IMR-90 (cell line): ENCODE measurements around the gene FGF12.

Source experiments
- CEBPB ChIP-seq: IDR thresholded peaks from 2 replicates; pipeline ENCODE4 v1.6.1; 2012; ENCODE audit warnings: low read depth, low read length, improper control_type of control experiment
- CTCF ChIP-seq: conservative IDR thresholded peaks from 2 replicates; pipeline ENCODE4 v1.5.1; 2012; ENCODE audit warnings: mild to moderate bottlenecking, low read depth, low read length, improper control_type of control experiment
- MAZ ChIP-seq: IDR thresholded peaks from 2 replicates; pipeline ENCODE4 v1.6.1; 2012; ENCODE audit warnings: low read depth, mild to moderate bottlenecking, low read length, improper control_type of control experiment, moderate library complexity, borderline replicate concordance
- MXI1 ChIP-seq: IDR thresholded peaks from 2 replicates; pipeline ENCODE4 v1.6.1; 2012; ENCODE audit warnings: low read depth, mild to moderate bottlenecking, low read length, moderate library complexity, borderline replicate concordance
- POLR2A ChIP-seq: IDR thresholded peaks from 2 replicates; pipeline ENCODE4 v1.6.1; 2012; ENCODE audit warnings: mild to moderate bottlenecking, low read depth, low read length
- RFX5 ChIP-seq: IDR thresholded peaks from 2 replicates; pipeline ENCODE4 v1.8.0; 2012; ENCODE audit warnings: low read depth, mild to moderate bottlenecking, low read length, moderate library complexity

DNA sequence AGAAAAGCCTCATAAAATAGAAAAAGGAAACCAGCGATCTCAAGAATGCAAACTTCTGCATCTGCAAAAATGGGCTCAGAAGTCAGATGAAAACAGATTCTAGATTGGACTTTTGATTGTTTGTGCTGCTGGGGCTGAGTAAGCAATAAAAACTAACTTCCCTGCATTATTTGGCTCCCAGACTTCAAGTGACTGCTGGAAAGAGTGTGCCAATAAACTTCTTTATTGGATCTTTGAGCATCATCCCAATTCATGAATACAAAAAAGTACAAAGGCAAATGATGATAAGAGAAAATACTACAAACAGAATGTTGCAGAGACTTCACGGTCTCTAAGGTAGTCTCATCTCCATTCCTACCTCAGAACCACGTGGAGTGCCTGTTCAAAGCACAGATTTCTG lies 97.9 kb downstream of the FGF12 start:
- TF ChIP-seq CTCF, result no peak
- no peak for TF ChIP-seq CEBPB
- TF ChIP-seq POLR2A, result no peak
- no peak for TF ChIP-seq MAZ
- no peak for TF ChIP-seq RFX5
- TF ChIP-seq MXI1, result no peak
